Upper lobe of right lung (tissue), 1 donor: ENCODE measurements around the gene SP9. TPM values are rescaled to one million over a fixed set of nuclear protein-coding genes. Genes with fewer than 3 reads are reported as not detected.

ENCODE experiments used
- ATAC-seq: fragments of 200-7000 bp; cut with Tn5 transposase; one replicate; pipeline ENCODE4 v1.9.1; 2020; ENCODE audit warnings: mild to moderate bottlenecking, moderate library complexity
- DNase-seq: peaks from one replicate; pipeline ENCODE4 v3.0.0-alpha.2; 2020
- H3K27ac ChIP-seq: fragments of 200-600 bp; one replicate; pipeline ENCODE4 v1.8.0; 2022
- H3K27me3 ChIP-seq: fragments of 200-600 bp; one replicate; pipeline ENCODE4 v1.8.0; 2022; ENCODE audit warnings: mild to moderate bottlenecking
- H3K36me3 ChIP-seq: fragments of 200-600 bp; one replicate; pipeline ENCODE4 v1.8.0; 2022
- H3K4me1 ChIP-seq: fragments of 200-600 bp; one replicate; pipeline ENCODE4 v1.8.0; 2022
- H3K4me3 ChIP-seq: fragments of 200-600 bp; one replicate; pipeline ENCODE4 v1.8.0; 2022; ENCODE audit warnings: mild to moderate bottlenecking
- H3K9me3 ChIP-seq: fragments of 200-600 bp; one replicate; pipeline ENCODE4 v1.8.0; 2022
- intact Hi-C: fragments of 100-400 bp; cut with DNase I; formaldehyde crosslinking; loops from one replicate; pipeline ENCODE4 v1.11.0; 2022
- total RNA-seq: library from RNA; stranded (reverse); fragmentation: NEBNext Ultra II Directional; extraction: Animal tissue kit (Norgen Biotek cat#: 25700); gene quantifications from one replicate; pipeline ENCODE4 v1.2.1, GENCODE V29; 2021
- TF ChIP-seq, protein P1 (sequence below): fragments of 200-600 bp; IDR thresholded peaks from one replicate; pipeline ENCODE4 v1.8.0; 2022; ENCODE audit warnings: antibody characterized with exemption
- donor health status: DM: no; HTN: yes; CAD: no; lungs with severe emphysema.

The SP9 gene
- total RNA-seq, 1 donor from 2014 or later, result not detected

DNA sequence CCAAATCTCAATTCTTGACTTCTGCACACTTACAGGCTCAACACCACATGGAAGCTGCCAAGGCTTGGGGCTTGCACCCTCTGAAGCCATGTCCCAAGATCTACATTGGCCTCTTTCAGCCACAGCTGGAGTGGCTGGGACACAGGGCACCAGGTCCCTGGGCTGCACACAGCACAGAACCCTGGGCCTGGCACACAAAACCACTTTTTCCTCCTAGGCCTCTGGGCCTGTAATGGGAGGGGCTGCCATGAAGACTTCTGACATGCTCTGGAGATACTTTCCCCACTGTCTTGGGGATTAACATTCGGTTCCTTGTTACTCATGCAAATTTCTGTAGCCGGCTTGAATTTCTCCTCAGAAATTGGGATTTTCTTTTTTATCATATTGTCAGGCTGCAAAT, 29.9 kb downstream of the SP9 start:
- TF ChIP-seq, protein P1, sequence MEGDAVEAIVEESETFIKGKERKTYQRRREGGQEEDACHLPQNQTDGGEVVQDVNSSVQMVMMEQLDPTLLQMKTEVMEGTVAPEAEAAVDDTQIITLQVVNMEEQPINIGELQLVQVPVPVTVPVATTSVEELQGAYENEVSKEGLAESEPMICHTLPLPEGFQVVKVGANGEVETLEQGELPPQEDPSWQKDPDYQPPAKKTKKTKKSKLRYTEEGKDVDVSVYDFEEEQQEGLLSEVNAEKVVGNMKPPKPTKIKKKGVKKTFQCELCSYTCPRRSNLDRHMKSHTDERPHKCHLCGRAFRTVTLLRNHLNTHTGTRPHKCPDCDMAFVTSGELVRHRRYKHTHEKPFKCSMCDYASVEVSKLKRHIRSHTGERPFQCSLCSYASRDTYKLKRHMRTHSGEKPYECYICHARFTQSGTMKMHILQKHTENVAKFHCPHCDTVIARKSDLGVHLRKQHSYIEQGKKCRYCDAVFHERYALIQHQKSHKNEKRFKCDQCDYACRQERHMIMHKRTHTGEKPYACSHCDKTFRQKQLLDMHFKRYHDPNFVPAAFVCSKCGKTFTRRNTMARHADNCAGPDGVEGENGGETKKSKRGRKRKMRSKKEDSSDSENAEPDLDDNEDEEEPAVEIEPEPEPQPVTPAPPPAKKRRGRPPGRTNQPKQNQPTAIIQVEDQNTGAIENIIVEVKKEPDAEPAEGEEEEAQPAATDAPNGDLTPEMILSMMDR, result no peak
- H3K27me3 ChIP-seq, result no peaks in the 10 kb centered on the region
- H3K4me3 ChIP-seq, result no peak overlapping the region
- DNase-seq, result no peak
- no peak for ATAC-seq
- no peaks in the 10 kb centered on the region for H3K9me3 ChIP-seq
- intact Hi-C loops, result no loop called here
- H3K36me3 ChIP-seq, result peaks cover 21% of the 10 kb centered on the region
- H3K4me1 ChIP-seq, result no peaks in the 10 kb centered on the region
- H3K27ac ChIP-seq, result no peak overlapping the region

DNA sequence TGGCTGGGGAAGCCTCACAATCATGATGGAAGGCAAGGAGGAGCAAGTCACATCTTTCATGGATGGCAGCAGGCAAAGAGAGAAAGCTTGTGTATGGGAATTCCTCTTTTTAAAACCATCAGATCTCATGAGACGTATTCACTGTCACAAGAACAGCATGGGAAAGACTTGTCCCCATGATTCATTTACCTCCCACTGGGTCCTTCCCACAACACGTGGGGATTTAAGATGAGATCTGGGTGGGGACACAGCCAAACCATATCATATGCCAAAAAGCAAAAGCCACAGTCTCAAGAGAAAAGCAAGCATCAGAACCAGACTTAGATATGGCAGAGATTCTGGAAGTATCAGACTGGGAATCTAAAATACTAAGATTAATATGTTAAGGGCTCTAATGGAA, 30.8 kb downstream of the SP9 start:
- H3K36me3 ChIP-seq, result peaks cover 31% of the 10 kb centered on the region
- no peak for DNase-seq
- intact Hi-C loops, result no loop called here

DNA sequence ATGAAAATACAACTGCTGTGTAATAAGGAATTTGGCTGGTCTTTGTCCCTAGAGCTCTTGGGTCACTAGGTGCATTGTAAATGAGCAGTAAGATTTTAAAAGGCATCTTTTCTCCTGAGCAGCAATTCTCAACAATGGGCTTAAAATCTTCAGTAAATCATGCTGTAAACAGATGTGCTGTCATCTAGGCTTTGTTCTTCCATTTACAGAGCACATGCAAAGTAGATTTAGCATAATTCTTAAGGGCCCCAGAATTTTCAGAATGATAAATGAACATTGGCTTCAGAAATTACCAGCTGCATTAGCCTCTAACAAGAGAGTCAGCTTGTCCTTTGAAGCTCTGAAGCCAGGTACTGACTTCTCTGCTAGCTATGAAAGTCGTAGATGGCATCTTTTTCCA, 33.9 kb downstream of the SP9 start:
- Histone ChIP-seq H3K9me3 (no peaks in the 10 kb centered on the region), H3K27ac (no peak overlapping the region), H3K27me3 (no peaks in the 10 kb centered on the region), H3K36me3 (peaks cover 41% of the 10 kb centered on the region), H3K4me3 (no peak overlapping the region), H3K4me1 (no peaks in the 10 kb centered on the region)
- no peak for ATAC-seq
- TF ChIP-seq, protein P1, result no peak
- intact Hi-C loops, result no loop called here
- DNase-seq, result no peak

More for the DNA sequence above, 30.8 kb downstream of the SP9 start:
- Histone ChIP-seq H3K4me3 (no peak overlapping the region), H3K27ac (no peak overlapping the region), H3K9me3 (no peaks in the 10 kb centered on the region), H3K4me1 (no peaks in the 10 kb centered on the region), H3K27me3 (no peaks in the 10 kb centered on the region)
- no peak for ATAC-seq
- TF ChIP-seq, protein P1, result no peak

DNA sequence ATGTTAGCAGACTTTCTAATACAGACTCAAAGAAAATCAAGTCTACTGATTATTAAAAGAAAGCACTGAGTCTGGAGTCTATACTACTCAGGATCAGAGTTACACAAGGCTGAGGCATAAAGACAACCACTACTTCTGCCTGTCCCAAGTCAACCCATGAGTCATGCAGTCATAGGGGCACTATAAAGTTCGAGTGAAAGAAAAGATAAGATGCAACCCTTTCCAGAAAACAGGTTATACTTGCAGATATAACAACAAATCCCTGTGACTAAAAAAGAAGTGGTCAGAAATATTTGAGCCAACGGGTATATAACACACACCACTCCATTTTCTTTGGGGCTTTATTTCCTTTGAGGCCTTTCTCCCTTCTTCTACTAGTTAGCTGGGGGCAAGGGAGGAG, 42.2 kb downstream of the SP9 start:
- no peaks in the 10 kb centered on the region for H3K27me3 ChIP-seq
- ATAC-seq (no peak), DNase-seq (no peak)
- TF ChIP-seq, protein P1, result no peak
- no peak overlapping the region for H3K4me3 ChIP-seq
- H3K36me3 ChIP-seq, result peaks cover 95% of the 10 kb centered on the region
- H3K9me3 ChIP-seq, result no peaks in the 10 kb centered on the region
- H3K27ac ChIP-seq, result no peak overlapping the region
- no peaks in the 10 kb centered on the region for H3K4me1 ChIP-seq
- intact Hi-C loops, result no loop called here

DNA sequence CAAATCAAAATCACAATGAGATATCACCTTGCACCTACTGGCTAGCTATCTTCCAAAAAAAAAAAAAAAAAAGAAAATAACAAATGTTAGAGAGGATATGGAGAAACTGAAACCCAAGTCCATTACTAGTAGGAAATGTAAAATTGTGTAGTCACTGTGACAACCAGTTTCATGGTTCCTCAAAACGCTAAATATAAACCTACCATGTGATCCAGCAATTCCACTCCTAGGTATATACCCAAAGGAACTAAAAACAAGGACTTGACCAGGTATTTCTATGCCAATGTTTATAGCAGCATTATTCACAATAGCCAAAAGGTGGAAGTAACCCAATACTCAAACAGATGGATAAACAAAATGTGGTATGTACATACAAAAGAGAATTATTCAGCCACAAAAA, 49.0 kb downstream of the SP9 start:
- DNase-seq (no peak), ATAC-seq (peak; percentile 43)
- Histone ChIP-seq H3K4me3 (no peak overlapping the region), H3K36me3 (peaks cover 75% of the 10 kb centered on the region), H3K4me1 (no peaks in the 10 kb centered on the region), H3K9me3 (no peaks in the 10 kb centered on the region), H3K27me3 (no peaks in the 10 kb centered on the region), H3K27ac (no peak overlapping the region)
- TF ChIP-seq, protein P1, result no peak
- intact Hi-C loops, result no loop called here

DNA sequence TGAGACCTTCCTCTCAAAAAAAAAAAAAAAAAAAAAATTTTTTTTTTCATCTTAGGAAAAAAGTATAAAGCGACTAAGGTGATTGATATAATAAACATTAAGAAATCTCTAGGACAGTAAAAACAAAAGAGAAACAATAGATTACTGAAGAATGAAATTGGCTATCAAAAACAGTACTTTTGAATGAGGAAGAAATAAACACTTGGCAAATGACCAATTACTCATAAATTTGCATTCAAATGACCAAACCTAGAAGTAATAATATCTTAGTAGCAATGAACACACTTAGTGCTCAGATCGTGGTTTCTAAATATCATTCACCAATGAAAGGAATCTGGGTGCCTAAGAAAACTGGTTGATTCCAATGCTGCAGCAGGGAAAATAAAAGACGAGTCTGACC, 50.4 kb downstream of the SP9 start:
- Histone ChIP-seq H3K4me1 (no peaks in the 10 kb centered on the region), H3K4me3 (no peak overlapping the region), H3K9me3 (no peaks in the 10 kb centered on the region), H3K27ac (no peak overlapping the region), H3K27me3 (no peaks in the 10 kb centered on the region), H3K36me3 (peaks cover 61% of the 10 kb centered on the region)
- DNase-seq (no peak), ATAC-seq (no peak)
- intact Hi-C loops, result no loop called here
- TF ChIP-seq, protein P1, result no peak
